ENCODE data around the gene TTC7B.

Gene TTC7B

GRCh38 chr14:90554341-90554740 lies 261.9 kb downstream of the TTC7B start:
- DNase-seq: no peak

GRCh38 chr14:90553921-90554336 lies 262.3 kb downstream of the TTC7B start:
- DNase-seq: no peak

DNA sequence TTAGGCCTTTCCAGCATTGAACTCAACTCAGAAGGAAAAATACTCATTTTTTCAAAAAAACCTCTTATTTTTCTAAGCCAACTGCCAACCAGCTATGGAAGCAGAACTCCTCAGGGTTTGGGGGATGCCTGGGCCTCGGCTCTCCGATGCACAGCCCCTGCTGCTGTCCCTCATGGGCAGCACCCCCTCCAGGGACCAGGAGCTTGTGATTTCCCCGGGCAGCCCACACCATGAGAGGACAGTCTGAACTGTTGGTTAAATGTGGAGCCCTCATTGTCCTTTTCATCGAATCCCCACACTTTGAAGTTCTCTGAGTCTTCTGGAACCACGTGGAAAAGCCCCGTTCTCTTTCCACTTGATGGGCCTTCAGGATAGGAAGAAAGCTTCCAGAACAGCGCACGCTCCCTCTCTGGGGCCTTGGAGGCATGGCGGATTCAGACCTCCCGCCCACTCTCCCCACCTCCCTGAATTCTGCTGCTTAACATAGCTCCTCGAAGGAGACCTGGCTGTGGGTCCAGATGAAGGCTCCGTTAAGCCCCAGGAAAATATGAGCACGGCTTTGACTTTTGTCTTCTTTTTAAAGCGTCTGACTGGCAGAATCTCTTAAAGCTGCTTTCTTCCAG lies 262.8 kb downstream of the TTC7B start:
- no peak for DNase-seq

GRCh38 chr14:90552465-90553297 lies 263.5 kb downstream of the TTC7B start:
- DNase-seq: no peak

DNA sequence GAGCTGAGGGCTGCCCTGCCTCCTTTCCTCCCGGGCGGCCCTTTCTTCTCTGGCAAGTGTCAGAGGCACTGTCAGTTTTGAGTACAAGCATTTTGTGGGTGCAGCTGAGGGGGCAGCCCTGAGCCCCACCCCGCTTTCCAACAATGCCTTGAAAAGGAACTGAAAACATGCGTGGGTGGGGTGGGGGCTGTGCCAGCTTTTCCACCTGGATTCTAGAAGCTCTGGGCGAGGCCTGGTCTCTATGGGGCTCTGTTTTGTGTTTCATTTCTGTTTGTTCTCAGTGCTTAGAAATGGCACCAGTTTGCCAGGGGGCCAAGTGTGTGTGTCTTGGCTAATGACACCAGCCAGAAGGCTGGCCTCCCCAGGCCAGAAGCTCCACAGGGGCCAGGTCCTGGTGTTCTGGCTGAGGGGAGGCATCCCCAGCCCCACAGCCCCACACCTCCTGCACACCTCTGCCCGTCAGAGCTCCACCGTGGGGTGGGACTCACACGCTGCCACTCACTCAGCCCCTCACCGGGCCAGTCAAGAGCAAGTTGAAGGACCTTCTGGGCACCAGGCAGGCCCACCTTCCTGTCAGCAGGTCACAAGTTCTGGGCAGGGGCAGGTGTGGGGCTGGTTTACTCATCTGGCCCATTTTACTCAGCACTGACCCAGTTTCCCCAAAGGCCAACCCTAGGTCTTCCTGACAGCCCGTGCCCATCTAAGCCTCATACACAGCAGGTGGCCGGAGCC lies 264.3 kb downstream of the TTC7B start:
- no peak for DNase-seq

GRCh38 chr14:90551070-90551704 lies 265.0 kb downstream of the TTC7B start:
- DNase-seq: no peak

DNA sequence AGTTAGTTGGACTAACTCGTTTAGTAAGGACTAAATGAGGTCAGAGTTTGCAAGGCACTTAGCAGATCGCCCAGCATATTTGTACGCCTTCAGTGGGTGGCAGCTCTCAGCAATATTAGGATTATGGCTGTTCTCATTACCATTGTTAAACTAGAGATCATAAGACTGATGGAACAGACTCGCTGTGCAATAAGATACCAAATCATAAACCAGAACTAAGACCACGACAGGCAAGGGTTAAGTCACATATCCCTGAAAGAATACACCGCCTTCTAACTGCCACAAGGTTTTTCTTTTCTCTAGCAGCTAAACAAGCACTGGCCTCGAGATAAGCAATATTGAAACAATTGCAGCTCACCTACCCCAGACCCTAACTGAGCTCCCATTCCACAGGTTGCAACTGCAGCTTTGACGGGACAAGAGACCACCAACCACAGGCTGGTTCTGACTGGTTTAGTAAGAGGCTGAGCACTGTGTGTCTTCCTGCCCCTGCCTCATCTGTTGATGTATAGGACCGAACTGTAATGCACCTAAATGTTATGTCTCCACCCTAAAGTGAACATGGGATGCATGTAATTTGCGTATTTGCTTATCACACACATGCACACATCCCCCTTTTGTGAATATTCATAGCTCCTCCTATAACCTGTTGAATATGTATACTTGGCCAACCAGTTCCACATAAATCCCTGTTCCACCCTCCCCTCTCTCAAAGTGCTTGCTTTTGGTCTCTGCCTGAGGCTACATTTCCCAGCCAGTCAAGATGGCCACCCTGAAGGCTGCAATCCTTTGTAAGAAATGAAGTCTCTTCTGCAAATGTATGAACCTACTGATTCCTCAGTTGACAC lies 266.2 kb downstream of the TTC7B start:
- no peak for DNase-seq

DNA sequence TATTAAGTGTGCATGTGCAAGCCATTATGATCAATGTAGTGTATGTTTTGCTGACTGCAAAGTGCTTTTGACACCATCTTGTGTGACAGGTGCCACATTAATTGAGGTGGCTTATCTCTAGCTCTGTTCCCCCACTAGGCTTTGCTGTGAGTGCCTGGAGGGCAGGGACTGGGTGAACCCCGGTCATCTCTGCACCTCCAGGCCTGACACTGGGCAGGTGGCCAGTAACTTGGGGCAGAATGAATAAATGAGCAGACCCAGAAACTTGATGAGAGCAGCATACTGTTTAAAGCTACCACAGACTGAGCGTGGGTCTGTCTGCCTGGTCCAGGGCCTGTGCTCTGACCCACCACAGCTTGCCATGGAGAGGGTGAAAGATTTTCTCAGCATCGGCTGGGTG lies 267.8 kb downstream of the TTC7B start:
- DNase-seq: no peak

DNA sequence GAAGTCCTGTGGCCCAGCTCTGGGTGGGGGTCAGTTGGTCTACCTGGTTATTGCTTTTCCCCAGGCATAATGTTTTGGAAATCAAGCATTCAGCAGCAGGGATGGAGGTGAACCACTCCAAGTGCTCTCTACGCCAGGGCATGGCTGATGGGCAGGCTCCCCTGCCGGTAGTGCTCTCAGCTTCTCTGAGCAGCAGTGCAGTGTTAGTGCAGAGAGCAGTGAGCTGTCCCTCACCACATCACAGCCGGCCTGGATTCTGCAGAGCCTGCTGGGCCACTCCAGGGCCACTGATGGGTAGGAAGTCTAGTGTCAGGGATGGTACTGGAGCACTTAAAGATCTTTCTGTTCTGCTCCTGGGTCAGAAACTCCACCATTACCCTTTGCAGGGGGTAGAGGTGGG lies 268.3 kb downstream of the TTC7B start:
- no peak for DNase-seq

DNA sequence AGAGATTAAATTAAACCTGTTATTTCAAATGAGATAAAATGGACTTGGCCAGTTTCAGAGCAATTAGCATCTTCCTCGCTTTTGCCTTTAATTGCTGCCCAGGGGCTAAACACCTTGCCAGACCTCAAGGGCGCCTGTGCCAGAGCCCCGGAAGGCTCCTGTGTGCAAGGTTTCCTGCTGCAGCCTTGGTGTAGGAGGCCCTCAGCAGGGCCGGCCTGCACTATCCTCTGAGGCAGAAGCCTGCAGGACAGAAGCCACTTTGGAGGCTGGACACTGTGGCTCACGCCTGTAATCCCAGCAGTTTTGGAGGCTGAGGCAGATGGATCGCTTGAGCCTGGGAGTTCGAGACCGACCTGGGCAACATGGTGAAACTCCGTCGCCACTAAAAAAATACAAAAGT lies 269.0 kb downstream of the TTC7B start:
- DNase-seq: no peak

- no peak for DNase-seq
Measured at GRCh38 chr14:90546767-90547166, 269.5 kb downstream of the TTC7B start.

- no peak for DNase-seq
Measured at GRCh38 chr14:90545966-90546751, 270.1 kb downstream of the TTC7B start.

GRCh38 chr14:90545382-90545781 lies 270.8 kb downstream of the TTC7B start:
- no peak for DNase-seq

GRCh38 chr14:90544971-90545370 lies 271.3 kb downstream of the TTC7B start:
- DNase-seq: no peak

DNA sequence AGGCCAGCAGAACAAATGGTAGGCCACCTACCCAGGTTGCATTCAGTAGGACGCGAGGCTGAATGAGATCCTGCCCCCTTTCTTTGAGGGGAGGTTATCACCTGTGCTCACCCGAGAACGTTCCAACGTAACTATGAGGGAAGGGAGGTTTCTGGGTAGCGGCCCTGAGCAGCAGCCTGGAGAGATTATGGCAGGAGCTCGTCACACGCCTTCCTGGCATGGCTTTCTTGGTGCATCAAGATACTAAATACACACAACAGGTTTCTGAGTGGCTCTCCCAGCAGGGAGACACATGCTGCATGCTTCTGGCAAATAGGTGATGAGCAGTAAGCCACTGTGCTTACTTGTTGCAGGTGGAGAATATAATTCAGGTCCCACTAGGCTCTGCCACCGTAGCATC lies 271.7 kb downstream of the TTC7B start:
- DNase-seq: no peak

GRCh38 chr14:90543876-90544275 lies 272.4 kb downstream of the TTC7B start:
- DNase-seq: no peak

DNA sequence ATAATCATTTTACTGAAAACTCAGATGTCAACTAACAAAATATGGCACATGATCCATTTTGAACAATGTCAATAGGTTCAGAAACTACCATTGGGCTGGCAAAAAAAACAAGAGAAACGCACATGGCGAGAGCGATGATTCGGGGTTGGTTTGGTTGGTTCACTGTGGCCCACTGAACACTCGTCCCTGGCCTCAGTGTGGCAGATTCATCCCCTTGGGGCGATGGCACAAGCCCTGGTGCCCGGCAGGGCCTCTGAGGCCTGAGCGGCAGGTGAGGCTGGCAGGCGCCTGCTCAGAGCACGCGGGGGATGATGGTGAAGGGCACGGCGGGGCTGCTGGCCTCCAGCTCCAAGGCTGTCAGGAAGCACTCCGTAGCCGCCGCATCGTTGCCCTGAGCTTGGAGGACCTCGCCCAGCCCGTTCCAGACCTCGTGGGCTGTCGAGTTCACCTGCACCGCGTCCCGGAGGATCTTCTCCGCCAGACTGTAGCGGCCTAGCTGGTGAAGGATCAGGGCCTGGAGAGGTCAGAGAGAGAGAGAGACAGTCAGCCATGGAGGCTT lies 275.1 kb downstream of the TTC7B start:
- DNase-seq: no peak

- no peak for DNase-seq
Measured at GRCh38 chr14:90540437-90540836, 275.8 kb downstream of the TTC7B start.

DNA sequence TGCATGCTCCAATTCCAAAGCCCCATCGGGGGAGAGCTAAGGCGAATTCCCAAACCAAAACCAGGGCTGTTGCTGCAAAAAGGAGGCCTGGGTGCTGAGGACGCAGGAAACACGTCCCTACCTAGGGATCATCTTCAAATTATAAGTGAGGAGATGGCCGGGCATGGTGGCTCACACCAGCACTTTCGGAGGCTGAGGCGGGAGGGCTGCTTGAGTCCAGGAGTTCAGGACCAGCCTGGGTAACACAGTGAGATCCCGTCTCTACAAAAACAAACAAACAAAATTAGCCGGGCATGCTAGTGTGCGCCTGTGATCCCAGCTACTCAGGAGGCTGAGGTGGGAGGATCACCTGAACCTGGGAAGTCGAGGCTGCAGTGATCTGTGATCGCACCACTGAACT lies 276.2 kb downstream of the TTC7B start:
- no peak for DNase-seq

DNA sequence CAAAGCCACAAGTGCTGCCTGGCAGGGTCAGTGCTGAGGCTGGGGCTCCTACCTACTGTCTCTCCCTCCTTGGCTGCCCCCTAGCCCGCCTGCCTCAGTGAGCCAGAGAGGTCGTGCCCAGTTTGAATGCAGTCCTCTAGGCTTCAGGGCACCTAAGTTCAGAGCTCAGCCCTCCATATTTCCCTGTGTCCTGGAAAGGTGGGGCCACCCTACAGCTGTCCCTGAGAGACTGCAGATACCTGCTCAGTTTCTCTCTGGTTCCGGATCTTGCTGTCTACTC lies 276.8 kb downstream of the TTC7B start:
- DNase-seq: no peak

- no peak for DNase-seq
Measured at GRCh38 chr14:90538716-90539495, 277.3 kb downstream of the TTC7B start.
